IPS-20b (cell line): Measurements from ENCODE around the gene ASXL1.

Experiments used
- H3K27ac ChIP-seq: one replicate; pipeline ENCODE4 v1.5.1; 2013; ENCODE audit warnings: low read length
- H3K27me3 ChIP-seq: 2 replicates; pipeline ENCODE4 v1.6.1; 2013; ENCODE audit warnings: mild to moderate bottlenecking, low read length, inconsistent platforms; ENCODE audit not compliant: insufficient read depth
- H3K36me3 ChIP-seq: 2 replicates; pipeline ENCODE4 v1.6.1; 2013; ENCODE audit warnings: low read depth, mild to moderate bottlenecking, inconsistent platforms, low read length, moderate library complexity; ENCODE audit not compliant: insufficient read depth
- H3K4me1 ChIP-seq: 2 replicates; pipeline ENCODE4 v1.6.1; 2013; ENCODE audit warnings: mild to moderate bottlenecking, control low read depth, inconsistent platforms, low read length, moderate library complexity; ENCODE audit not compliant: insufficient read depth
- H3K4me3 ChIP-seq: 2 replicates; pipeline ENCODE4 v1.5.1; 2013; ENCODE audit warnings: mild to moderate bottlenecking, low read length, inconsistent platforms
- H3K9ac ChIP-seq: 2 replicates; pipeline ENCODE4 v1.6.1; 2013; ENCODE audit warnings: low read depth, mild to moderate bottlenecking, inconsistent platforms, low read length, moderate library complexity
- H3K9me3 ChIP-seq: 2 replicates; pipeline ENCODE4 v1.6.1; 2013; ENCODE audit warnings: mild to moderate bottlenecking, low read depth, low read length, inconsistent platforms; ENCODE audit not compliant: insufficient read depth

The ASXL1 gene

GRCh38 chr20:32483351-32484224 is 125.5 kb downstream of the ASXL1 start:
- peaks cover 7% of the 10 kb centered on the region; the same call in 1 of the 2 replicates for H3K36me3 ChIP-seq
- H3K4me1 ChIP-seq = peaks cover 31% of the 10 kb centered on the region; the same call in 1 of the 2 replicates
- no peaks in the 10 kb centered on the region for H3K9me3 ChIP-seq
- peak overlapping the region; percentile 71 for H3K27ac ChIP-seq
- H3K4me3 ChIP-seq = peak overlapping the region; percentile 90
- H3K27me3 ChIP-seq = peaks cover 8% of the 10 kb centered on the region
- peak overlapping the region; percentile 94; the same call in 1 of the 2 replicates for H3K9ac ChIP-seq

- Histone ChIP-seq H3K4me3 (peak overlapping the region; percentile 90), H3K9ac (peak overlapping the region; percentile 94), H3K27ac (peak overlapping the region; percentile 95)
Measured at GRCh38 chr20:32484225-32484957, 126.3 kb downstream of the ASXL1 start.

GRCh38 chr20:32484958-32485769 is 127.0 kb downstream of the ASXL1 start:
- H3K27ac ChIP-seq = no peak overlapping the region
- H3K9ac ChIP-seq = peak overlapping the region; percentile 94; the same call in 1 of the 2 replicates
- H3K27me3 ChIP-seq = peaks cover 8% of the 10 kb centered on the region
- no peaks in the 10 kb centered on the region for H3K9me3 ChIP-seq
- H3K4me3 ChIP-seq = peak overlapping the region; percentile 90
- peaks cover 27% of the 10 kb centered on the region; the same call in 1 of the 2 replicates for H3K4me1 ChIP-seq
- H3K36me3 ChIP-seq = peaks cover 7% of the 10 kb centered on the region; the same call in 1 of the 2 replicates

More at GRCh38 chr20:32484225-32484957, 126.3 kb downstream of the ASXL1 start:
- H3K27me3 ChIP-seq = peaks cover 8% of the 10 kb centered on the region
- H3K4me1 ChIP-seq = peaks cover 31% of the 10 kb centered on the region; the same call in 1 of the 2 replicates
- no peaks in the 10 kb centered on the region for H3K9me3 ChIP-seq
- H3K36me3 ChIP-seq = peaks cover 7% of the 10 kb centered on the region; the same call in 1 of the 2 replicates

- peaks cover 8% of the 10 kb centered on the region for H3K27me3 ChIP-seq
- H3K4me1 ChIP-seq = peaks cover 20% of the 10 kb centered on the region; the same call in 1 of the 2 replicates
- no peak overlapping the region for H3K9ac ChIP-seq
- no peak overlapping the region for H3K27ac ChIP-seq
- H3K9me3 ChIP-seq = no peaks in the 10 kb centered on the region
- no peak overlapping the region for H3K4me3 ChIP-seq
- peaks cover 3% of the 10 kb centered on the region; the same call in 1 of the 2 replicates for H3K36me3 ChIP-seq
Measured at GRCh38 chr20:32485770-32486478, 127.8 kb downstream of the ASXL1 start.

DNA sequence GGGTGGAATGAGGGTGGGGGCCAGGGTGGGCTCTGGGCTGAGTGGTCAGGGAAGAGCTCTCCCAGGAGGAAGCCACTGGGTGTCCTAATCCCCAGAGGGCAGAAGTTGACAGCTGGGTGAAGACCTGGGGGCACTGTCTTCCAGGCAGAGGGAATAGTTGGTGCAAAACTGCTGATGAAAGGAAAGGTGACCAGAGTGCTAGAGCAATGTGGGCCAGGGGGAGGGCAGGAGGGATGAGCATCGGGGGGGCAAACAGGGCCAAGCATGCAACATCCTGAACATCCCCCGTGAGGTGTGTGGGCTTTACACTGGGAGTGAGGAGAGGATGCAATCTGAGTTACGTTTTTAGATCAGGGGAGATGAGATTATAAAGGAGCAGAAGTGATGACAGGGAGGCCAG is 129.2 kb downstream of the ASXL1 start:
- Histone ChIP-seq H3K27ac (no peak overlapping the region), H3K4me1 (peaks cover 10% of the 10 kb centered on the region; the same call in 1 of the 2 replicates), H3K9me3 (no peaks in the 10 kb centered on the region), H3K36me3 (no peaks in the 10 kb centered on the region), H3K9ac (no peak overlapping the region), H3K4me3 (no peak overlapping the region), H3K27me3 (peaks cover 8% of the 10 kb centered on the region)

GRCh38 chr20:32488066-32488838 is 130.1 kb downstream of the ASXL1 start:
- no peak overlapping the region for H3K4me3 ChIP-seq
- no peak overlapping the region for H3K27ac ChIP-seq
- H3K4me1 ChIP-seq = peaks cover 10% of the 10 kb centered on the region; the same call in 1 of the 2 replicates

More at GRCh38 chr20:32488066-32488838, 130.1 kb downstream of the ASXL1 start:
- no peak overlapping the region for H3K9ac ChIP-seq
- peaks cover 8% of the 10 kb centered on the region for H3K27me3 ChIP-seq
- H3K9me3 ChIP-seq = no peaks in the 10 kb centered on the region
- H3K36me3 ChIP-seq = no peaks in the 10 kb centered on the region
